ENCODE measurements around the gene RIPOR1.
A peak's percentile ranks its signal among the peaks of the same experiment; 100 is the strongest.
"Not testable (repeated sequence)": the region's sequence is repeated elsewhere in the genome, so short reads cannot be mapped to it uniquely, and the experiment has no call there.

RIPOR1 gene

GRCh38 chr16:67514382-67514828, 14.2 kb upstream of the RIPOR1 start:
- DNase-seq = no peak

GRCh38 chr16:67516296-67517154, 12.1 kb upstream of the RIPOR1 start:
- DNase-seq = no peak

- no peak for DNase-seq
Measured at GRCh38 chr16:67517155-67517445, 11.5 kb upstream of the RIPOR1 start.

GRCh38 chr16:67517661-67518423, 10.8 kb upstream of the RIPOR1 start:
- DNase-seq = peak; percentile 42

- no peak for DNase-seq
Measured at GRCh38 chr16:67518676-67519075, 10.0 kb upstream of the RIPOR1 start.

GRCh38 chr16:67519242-67519641, 9.4 kb upstream of the RIPOR1 start:
- no peak for DNase-seq

GRCh38 chr16:67521095-67521804, 7.4 kb upstream of the RIPOR1 start:
- peak; percentile 88 for DNase-seq

GRCh38 chr16:67525176-67525860, 3.3 kb upstream of the RIPOR1 start:
- no peak for DNase-seq

GRCh38 chr16:67526149-67526791, 2.4 kb upstream of the RIPOR1 start:
- DNase-seq = no peak

- peak; percentile 91 for DNase-seq
Measured at GRCh38 chr16:67528870-67529581, 397 bp downstream of the RIPOR1 start.

GRCh38 chr16:67529582-67530012, 968 bp downstream of the RIPOR1 start:
- DNase-seq = no peak

- DNase-seq = peak; percentile 75
Measured at GRCh38 chr16:67530013-67530939, 1.6 kb downstream of the RIPOR1 start.

- no peak for DNase-seq
Measured at GRCh38 chr16:67531247-67531646, 2.6 kb downstream of the RIPOR1 start.

- DNase-seq = no peak
Measured at GRCh38 chr16:67533024-67533560, 4.5 kb downstream of the RIPOR1 start.

GRCh38 chr16:67533987-67534386, 5.4 kb downstream of the RIPOR1 start:
- not testable (repeated sequence) for DNase-seq

GRCh38 chr16:67534431-67534830, 5.8 kb downstream of the RIPOR1 start:
- no peak for DNase-seq

- no peak for DNase-seq
Measured at GRCh38 chr16:67535201-67535600, 6.6 kb downstream of the RIPOR1 start.

GRCh38 chr16:67537270-67537635, 8.6 kb downstream of the RIPOR1 start:
- DNase-seq = peak; percentile 73
